Thyroid gland (tissue), 4 donors: Measurements from ENCODE around the gene COL18A1. TPM values are rescaled to one million over a fixed set of nuclear protein-coding genes. Genes with fewer than 3 reads are reported as not detected.

Source experiments
- DNase-seq, 2 donors: peaks; one replicate each; pipeline ENCODE4 v3.0.0-alpha.2; 2019
- H3K27ac ChIP-seq, 3 donors: fragments of 200-600 bp; sonication (generic); 1 replicate in 2 of 3; 2 replicates in 1 of 3; pipeline ENCODE4 v1.5.1; 2016 to 2019; ENCODE audit warnings: mild to moderate bottlenecking in 1 of 3, moderate library complexity in 1 of 3
- H3K27me3 ChIP-seq: fragments of 200-600 bp; sonication (generic); one replicate; pipeline ENCODE4 v1.5.1; 2019
- H3K36me3 ChIP-seq, 2 donors: fragments of 200-600 bp; sonication (generic); one replicate each; pipeline ENCODE4 v1.5.1; 2016 to 2019
- H3K4me1 ChIP-seq, 2 donors: fragments of 200-600 bp; sonication (generic); one replicate each; pipeline ENCODE4 v1.5.1; 2017 to 2019
- H3K4me3 ChIP-seq, 3 donors: fragments of 200-600 bp; sonication (generic); replicated peaks in 1 of 3; 1 replicate in 2 of 3; 2 replicates in 1 of 3; pipeline ENCODE4 v1.5.1; 2016; ENCODE audit warnings: mild to moderate bottlenecking in 1 of 3
- H3K9me3 ChIP-seq: fragments of 200-600 bp; sonication (generic); one replicate; pipeline ENCODE4 v1.5.1; 2017
- CTCF ChIP-seq, 6 experiments: fragments of 200-600 bp in 3 of 6; fragments of 450-650 bp in 3 of 6; sonication (generic) in 3 of 6; IDR thresholded peaks; one replicate each; pipeline ENCODE4 v1.5.1; 2016 to 2019; ENCODE audit warnings: antibody characterized with exemption in 6 of 6, mild to moderate bottlenecking in 2 of 6, inconsistent platforms in 1 of 6, moderate library complexity in 1 of 6
- POLR2A ChIP-seq, 2 donors: fragments of 450-650 bp; IDR thresholded peaks; one replicate each; pipeline ENCODE4 v1.6.1; 2017; ENCODE audit warnings: antibody characterized with exemption in 2 of 2, mild to moderate bottlenecking in 2 of 2, moderate library complexity in 1 of 2
- WGBS, 2 donors: methylation state at CpG; one replicate each; pipeline ENCODE4 v1.1.5; 2017; 5-methylcytosine and 5-hydroxymethylcytosine counted together
- intact Hi-C: fragments of 100-400 bp; cut with DNase I; formaldehyde crosslinking; loops from one replicate; pipeline ENCODE4 v1.15.1; 2023
- total RNA-seq, 4 donors: library from RNA; depleted of rRNA; stranded (reverse); fragments of >200 nt; gene quantifications; one replicate each; pipeline ENCODE4 v1.2.3, GENCODE V29; 2016

The COL18A1 gene
- total RNA-seq, 4 donors from 2014 or later = 105 to 264 (median 238) TPM

GRCh38 chr21:45507523-45507875, 102.5 kb downstream of the COL18A1 start:
- H3K4me1 ChIP-seq = no peaks in the 10 kb centered on the region
- H3K36me3 ChIP-seq = peaks cover 11 to 12% of the 10 kb centered on the region in 2 donors
- no peak overlapping the region for H3K4me3 ChIP-seq
- H3K27me3 ChIP-seq = no peaks in the 10 kb centered on the region
- DNase-seq = no peak
- intact Hi-C loops = no loop called here
- WGBS, 2 donors = 93 to 98% methylated on average over 6 to 7 of the region's 9 CpGs
- no peak for TF ChIP-seq POLR2A (IDR thresholded peaks at IDR 0.05)
- no peak for TF ChIP-seq CTCF (IDR thresholded peaks at IDR 0.05)
- no peaks in the 10 kb centered on the region for H3K9me3 ChIP-seq
- no peak overlapping the region for H3K27ac ChIP-seq

GRCh38 chr21:45507888-45508508, 103.0 kb downstream of the COL18A1 start:
- no peak overlapping the region for H3K27ac ChIP-seq
- H3K9me3 ChIP-seq = no peaks in the 10 kb centered on the region
- no peak for DNase-seq
- H3K27me3 ChIP-seq = no peaks in the 10 kb centered on the region
- H3K36me3 ChIP-seq = peaks cover 11 to 12% of the 10 kb centered on the region in 2 donors
- no peaks in the 10 kb centered on the region for H3K4me1 ChIP-seq
- TF ChIP-seq POLR2A (IDR thresholded peaks at IDR 0.05) = no peak
- no peak overlapping the region for H3K4me3 ChIP-seq
- intact Hi-C loops = no loop called here
- 94 to 99% methylated on average over 3 of the region's 3 CpGs for WGBS, 2 donors

DNA sequence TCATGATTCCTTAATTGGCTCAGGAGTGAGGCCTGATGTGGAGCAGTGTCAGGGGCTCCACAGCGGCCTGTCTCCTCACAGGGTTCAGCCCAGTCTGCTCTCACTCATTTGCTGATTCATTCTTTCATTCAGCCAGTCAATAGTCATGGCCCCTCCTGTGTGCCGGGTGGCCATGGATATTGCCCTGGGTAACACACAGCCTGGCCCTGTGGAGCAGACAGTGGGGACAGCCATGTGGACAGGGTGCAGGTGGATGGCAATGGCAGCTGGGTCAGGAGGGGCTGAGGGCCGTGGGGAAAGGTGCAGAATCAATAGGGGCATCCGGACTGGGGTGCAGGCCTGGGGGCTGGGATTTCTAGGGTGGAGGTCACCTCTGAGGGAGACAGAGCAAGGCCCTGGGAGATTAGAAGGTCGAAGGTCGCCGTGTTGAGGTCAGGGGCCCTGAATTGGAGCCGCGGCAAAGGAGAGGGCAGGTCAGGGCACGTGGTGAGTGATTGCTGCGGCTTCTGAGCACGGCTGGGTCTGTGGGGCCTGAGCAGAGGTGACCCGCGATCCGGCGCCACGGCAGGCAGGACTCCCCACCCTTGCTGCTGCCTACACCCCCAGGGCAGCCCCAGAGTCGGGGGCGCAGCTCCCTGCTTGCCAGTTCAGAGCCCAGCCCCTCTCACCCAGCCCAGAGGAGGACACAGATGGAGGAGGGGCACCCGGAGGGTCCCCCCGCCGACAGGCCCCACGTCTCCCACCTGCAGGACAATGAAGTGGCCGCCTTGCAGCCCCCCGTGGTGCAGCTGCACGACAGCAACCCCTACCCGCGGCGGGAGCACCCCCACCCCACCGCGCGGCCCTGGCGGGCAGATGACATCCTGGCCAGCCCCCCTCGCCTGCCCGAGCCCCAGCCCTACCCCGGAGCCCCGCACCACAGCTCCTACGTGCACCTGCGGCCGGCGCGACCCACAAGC, 103.9 kb downstream of the COL18A1 start:
- intact Hi-C loops = no loop called here
- Histone ChIP-seq H3K27me3 (no peaks in the 10 kb centered on the region), H3K9me3 (no peaks in the 10 kb centered on the region), H3K36me3 (peaks cover 11 to 12% of the 10 kb centered on the region in 2 donors), H3K4me3 (no peak overlapping the region), H3K4me1 (no peaks in the 10 kb centered on the region), H3K27ac (no peak overlapping the region)
- TF ChIP-seq CTCF (IDR thresholded peaks at IDR 0.05) (no peak), POLR2A (IDR thresholded peaks at IDR 0.05) (no peak)
- 86 to 90% methylated on average over 32 to 36 of the region's 42 CpGs for WGBS, 2 donors
- DNase-seq = no peak

- TF ChIP-seq POLR2A (IDR thresholded peaks at IDR 0.05) (no peak), CTCF (IDR thresholded peaks at IDR 0.05) (no peak)
- DNase-seq = no peak
- H3K4me3 ChIP-seq = no peak overlapping the region
- no peaks in the 10 kb centered on the region for H3K4me1 ChIP-seq
- no peaks in the 10 kb centered on the region for H3K9me3 ChIP-seq
- H3K27ac ChIP-seq = no peak overlapping the region
- no peaks in the 10 kb centered on the region for H3K27me3 ChIP-seq
- WGBS, 2 donors = 91 to 96% methylated on average over 19 to 42 of the region's 61 CpGs
- intact Hi-C loops = no loop called here
- H3K36me3 ChIP-seq = peaks cover 11 to 12% of the 10 kb centered on the region in 2 donors
These were observed 104.9 kb downstream of the COL18A1 start for GRCh38 chr21:45509566-45510465.

DNA sequence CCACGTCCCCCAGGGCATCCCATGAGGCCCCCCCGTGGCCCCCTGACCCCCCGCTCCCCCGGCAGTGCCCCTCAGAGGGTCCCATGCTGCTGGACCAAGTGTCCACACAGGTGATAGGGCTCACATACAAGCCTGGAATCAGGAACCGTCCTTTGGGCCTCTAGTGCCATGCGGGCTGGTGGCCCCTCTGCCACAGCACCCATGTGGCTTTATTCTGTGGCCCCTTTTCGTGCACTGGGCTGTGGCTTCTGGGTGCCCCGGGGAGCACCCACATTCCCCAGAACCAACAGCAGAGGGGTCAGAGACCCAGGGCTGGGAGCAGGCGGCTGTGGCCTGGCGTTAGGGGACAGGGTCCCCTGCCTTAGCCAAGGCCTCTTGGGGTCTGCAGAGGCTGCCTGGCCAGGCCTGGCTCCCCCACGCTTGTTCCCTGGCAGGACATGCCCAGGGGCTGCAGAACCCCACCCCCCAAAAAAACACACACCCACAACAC, 105.5 kb downstream of the COL18A1 start:
- Histone ChIP-seq H3K4me3 (no peak overlapping the region), H3K27ac (no peak overlapping the region), H3K27me3 (no peaks in the 10 kb centered on the region), H3K36me3 (peaks cover 9 to 12% of the 10 kb centered on the region in 2 donors), H3K4me1 (no peaks in the 10 kb centered on the region), H3K9me3 (no peaks in the 10 kb centered on the region)
- intact Hi-C loops = no loop called here
- no peak for TF ChIP-seq POLR2A (IDR thresholded peaks at IDR 0.05)
- 100% methylated on average over 4 of the region's 11 CpGs; no CpG with 5 or more reads in 1 of the 2 donors for WGBS, 2 donors
- DNase-seq = no peak
